ENCODE data around the gene USP1.

USP1 gene

DNA sequence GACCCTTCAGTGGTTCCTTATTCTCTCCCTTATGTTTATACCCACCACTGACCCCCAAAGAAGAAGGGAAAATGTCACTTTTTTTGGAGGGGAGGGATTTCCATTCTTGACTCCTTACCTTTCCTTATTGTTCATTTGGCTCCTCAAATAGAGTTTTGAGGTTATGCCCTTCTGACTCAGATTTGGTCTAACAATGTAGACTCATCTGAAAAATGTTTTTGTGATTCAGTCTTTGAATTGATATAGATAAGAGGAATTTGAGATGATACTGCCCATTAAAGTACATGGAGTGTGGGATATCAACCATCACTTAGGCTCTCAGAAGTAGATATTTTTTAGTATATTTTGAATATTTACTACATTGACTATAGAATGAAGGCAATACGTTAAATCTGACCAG is 16.1 kb downstream of the USP1 start:
- H3K27me3 ChIP-seq (ENCODE audit: low read length): no peaks in the 10 kb centered on the region
- no peak for TF ChIP-seq EZH2phosphoT487 (conservative IDR thresholded peaks at IDR 0.05; ENCODE audit: low read length)
- TF ChIP-seq, protein P1, sequence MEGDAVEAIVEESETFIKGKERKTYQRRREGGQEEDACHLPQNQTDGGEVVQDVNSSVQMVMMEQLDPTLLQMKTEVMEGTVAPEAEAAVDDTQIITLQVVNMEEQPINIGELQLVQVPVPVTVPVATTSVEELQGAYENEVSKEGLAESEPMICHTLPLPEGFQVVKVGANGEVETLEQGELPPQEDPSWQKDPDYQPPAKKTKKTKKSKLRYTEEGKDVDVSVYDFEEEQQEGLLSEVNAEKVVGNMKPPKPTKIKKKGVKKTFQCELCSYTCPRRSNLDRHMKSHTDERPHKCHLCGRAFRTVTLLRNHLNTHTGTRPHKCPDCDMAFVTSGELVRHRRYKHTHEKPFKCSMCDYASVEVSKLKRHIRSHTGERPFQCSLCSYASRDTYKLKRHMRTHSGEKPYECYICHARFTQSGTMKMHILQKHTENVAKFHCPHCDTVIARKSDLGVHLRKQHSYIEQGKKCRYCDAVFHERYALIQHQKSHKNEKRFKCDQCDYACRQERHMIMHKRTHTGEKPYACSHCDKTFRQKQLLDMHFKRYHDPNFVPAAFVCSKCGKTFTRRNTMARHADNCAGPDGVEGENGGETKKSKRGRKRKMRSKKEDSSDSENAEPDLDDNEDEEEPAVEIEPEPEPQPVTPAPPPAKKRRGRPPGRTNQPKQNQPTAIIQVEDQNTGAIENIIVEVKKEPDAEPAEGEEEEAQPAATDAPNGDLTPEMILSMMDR (IDR thresholded peaks at IDR 0.05; ENCODE audit: insufficient read depth, low read length, poor library complexity, severe bottlenecking): no peak
- H2AFZ ChIP-seq (ENCODE audit: low read depth, low read length, severe bottlenecking): no peak overlapping the region
- no peak overlapping the region for H3K4me3 ChIP-seq (ENCODE audit: insufficient read depth, low read length, poor library complexity, severe bottlenecking)
- H3K9ac ChIP-seq (ENCODE audit: low read length): no peak overlapping the region
- H3K79me2 ChIP-seq (ENCODE audit: insufficient read depth, low read length): 0 out of 2 replicates have a peak, but pooled peaks cover 7% of the 10 kb centered on the region
- H3K27ac ChIP-seq (ENCODE audit: low read depth, low read length): no peak overlapping the region
- H4K20me1 ChIP-seq (ENCODE audit: low read depth, low read length): peaks cover 19% of the 10 kb centered on the region
- H3K4me2 ChIP-seq (ENCODE audit: low read depth, low read length, poor library complexity, severe bottlenecking): no peak overlapping the region
- H3K36me3 ChIP-seq (ENCODE audit: low read length): peaks cover 51% of the 10 kb centered on the region
- no peaks in the 10 kb centered on the region for H3K9me3 ChIP-seq (ENCODE audit: insufficient read depth, low read length)
- H3K9me2 ChIP-seq (replicated peaks; ENCODE audit: insufficient read depth, low read length): no peaks in the 10 kb centered on the region
- peaks cover 52% of the 10 kb centered on the region for H3F3A ChIP-seq (ENCODE audit: insufficient read depth)

DNA sequence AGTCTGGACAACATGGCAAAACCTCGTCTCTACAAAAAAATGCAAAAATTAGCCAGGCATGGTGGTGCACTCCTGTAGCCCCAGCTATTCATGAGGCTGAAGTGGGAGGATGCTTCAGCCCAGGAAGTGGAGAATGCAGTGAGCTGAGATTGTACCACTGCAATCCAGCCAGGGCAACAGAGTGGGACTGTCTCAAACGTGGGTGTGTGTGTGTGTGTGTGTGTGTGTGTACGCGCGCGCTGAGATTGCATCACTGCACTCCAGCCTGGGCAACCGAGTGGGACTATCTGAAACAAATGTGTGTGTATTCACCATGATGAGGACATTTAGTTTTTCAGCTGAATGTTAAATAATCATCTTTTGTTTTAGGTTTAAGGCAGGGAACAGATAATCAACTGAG is 21.1 kb downstream of the USP1 start:
- TF ChIP-seq, protein P1 (IDR thresholded peaks at IDR 0.05; ENCODE audit: insufficient read depth, low read length, poor library complexity, severe bottlenecking): no peak
- no peak for TF ChIP-seq EZH2phosphoT487 (conservative IDR thresholded peaks at IDR 0.05; ENCODE audit: low read length)
- Histone ChIP-seq H3K27me3 (ENCODE audit: low read length) (no peaks in the 10 kb centered on the region), H3K27ac (ENCODE audit: low read depth, low read length) (no peak overlapping the region), H3K36me3 (ENCODE audit: low read length) (peaks cover 11% of the 10 kb centered on the region; the same call in 1 of the 2 replicates), H2AFZ (ENCODE audit: low read depth, low read length, severe bottlenecking) (no peak overlapping the region), H4K20me1 (ENCODE audit: low read depth, low read length) (peaks cover 5% of the 10 kb centered on the region), H3F3A (ENCODE audit: insufficient read depth) (peaks cover 31% of the 10 kb centered on the region), H3K79me2 (ENCODE audit: insufficient read depth, low read length) (no peaks in the 10 kb centered on the region), H3K4me2 (ENCODE audit: low read depth, low read length, poor library complexity, severe bottlenecking) (no peak overlapping the region), H3K9ac (ENCODE audit: low read length) (no peak overlapping the region), H3K4me3 (ENCODE audit: insufficient read depth, low read length, poor library complexity, severe bottlenecking) (no peak overlapping the region), H3K9me3 (ENCODE audit: insufficient read depth, low read length) (no peaks in the 10 kb centered on the region), H3K9me2 (replicated peaks; ENCODE audit: insufficient read depth, low read length) (no peaks in the 10 kb centered on the region)

DNA sequence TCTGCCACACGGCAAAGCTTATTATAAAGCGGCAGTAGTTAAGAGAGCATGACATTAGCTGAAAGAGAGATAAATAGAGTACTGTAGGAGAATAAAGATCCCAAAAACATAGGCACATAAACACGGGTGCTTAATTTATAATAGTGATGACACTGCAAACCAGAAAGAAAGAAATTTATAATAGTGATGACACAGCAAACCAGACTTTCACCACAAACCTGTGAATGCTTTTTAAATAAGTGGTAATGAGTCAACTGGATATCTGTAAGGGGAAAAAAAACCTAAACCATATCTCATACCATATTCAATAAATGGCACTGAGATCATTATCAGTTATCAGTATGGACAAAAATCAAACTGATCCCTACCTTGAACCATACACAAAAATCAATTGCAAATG is 25.5 kb downstream of the USP1 start:
- no peak for TF ChIP-seq EZH2phosphoT487 (conservative IDR thresholded peaks at IDR 0.05; ENCODE audit: low read length)
- TF ChIP-seq, protein P1 (IDR thresholded peaks at IDR 0.05; ENCODE audit: insufficient read depth, low read length, poor library complexity, severe bottlenecking): no peak
- no peaks in the 10 kb centered on the region for H3K36me3 ChIP-seq (ENCODE audit: low read length)

More for the DNA sequence above, 25.5 kb downstream of the USP1 start:
- Histone ChIP-seq H3K27ac (ENCODE audit: low read depth, low read length) (no peak overlapping the region), H3F3A (ENCODE audit: insufficient read depth) (peaks cover under 1% of the 10 kb centered on the region; the same call in 1 of the 2 replicates), H4K20me1 (ENCODE audit: low read depth, low read length) (no peaks in the 10 kb centered on the region), H3K9me2 (replicated peaks; ENCODE audit: insufficient read depth, low read length) (no peaks in the 10 kb centered on the region), H3K79me2 (ENCODE audit: insufficient read depth, low read length) (no peaks in the 10 kb centered on the region), H3K4me2 (ENCODE audit: low read depth, low read length, poor library complexity, severe bottlenecking) (no peak overlapping the region), H3K4me3 (ENCODE audit: insufficient read depth, low read length, poor library complexity, severe bottlenecking) (no peak overlapping the region), H3K27me3 (ENCODE audit: low read length) (no peaks in the 10 kb centered on the region), H3K9ac (ENCODE audit: low read length) (no peak overlapping the region), H2AFZ (ENCODE audit: low read depth, low read length, severe bottlenecking) (no peak overlapping the region), H3K9me3 (ENCODE audit: insufficient read depth, low read length) (no peaks in the 10 kb centered on the region)
